Right ventricle myocardium superior (tissue), 1 donor: ENCODE data around the gene MTUS2. TPM values are rescaled to one million over a fixed set of nuclear protein-coding genes. Genes with fewer than 3 reads are reported as not detected.
A peak's percentile ranks its signal among the peaks of the same experiment; 100 is the strongest.

Source experiments
- ATAC-seq: fragments of 200-7000 bp; cut with Tn5 transposase; one replicate; pipeline ENCODE4 v1.9.1; 2020; ENCODE audit warnings: mild to moderate bottlenecking; ENCODE audit not compliant: poor library complexity
- DNase-seq: peaks from one replicate; pipeline ENCODE4 v3.0.0-alpha.2; 2020
- intact Hi-C: fragments of 100-400 bp; cut with DNase I; formaldehyde crosslinking; loops from one replicate; pipeline ENCODE4 v1.11.2; 2022
- total RNA-seq: library from RNA; stranded (reverse); fragmentation: NEBNext Ultra II Directional; extraction: Animal tissue kit (Norgen Biotek cat#: 25700); gene quantifications from one replicate; pipeline ENCODE4 v1.2.1, GENCODE V29; 2021
- donor health status: DM: no; HTN: yes; CAD: no; lungs with severe emphysema.

Gene MTUS2
- total RNA-seq, 1 donor from 2014 or later = 118 TPM

GRCh38 chr13:29239653-29240525 is 419.8 kb downstream of the MTUS2 start:
- DNase-seq (no peak), ATAC-seq (no peak)
- intact Hi-C loops = no loop called here

GRCh38 chr13:29254626-29255370 is 434.7 kb downstream of the MTUS2 start:
- intact Hi-C loops = no loop called here
- ATAC-seq = no peak
- no peak for DNase-seq

- ATAC-seq (no peak), DNase-seq (no peak)
- intact Hi-C loops = no loop called here
These were observed 435.4 kb downstream of the MTUS2 start for GRCh38 chr13:29255567-29255966.

- peak; percentile 88 for ATAC-seq
- no peak for DNase-seq
- intact Hi-C loops = no loop called here
These were observed 440.5 kb downstream of the MTUS2 start for GRCh38 chr13:29260684-29261083.

- ATAC-seq (no peak), DNase-seq (no peak)
- intact Hi-C loops = loop anchor here (2.0 kb wide), 1 partner anchor 447 kb away; no protein-coding TSS in a partner anchor
These were observed 446.1 kb downstream of the MTUS2 start for GRCh38 chr13:29266261-29266660.

- intact Hi-C loops = loop anchor here (2.0 kb wide), 1 partner anchor 448 kb away; no protein-coding TSS in a partner anchor
- DNase-seq (no peak), ATAC-seq (no peak)
These were observed 446.9 kb downstream of the MTUS2 start for GRCh38 chr13:29266756-29267733.

GRCh38 chr13:29270271-29270985 is 450.3 kb downstream of the MTUS2 start:
- DNase-seq (no peak), ATAC-seq (no peak)
- intact Hi-C loops = no loop called here

- intact Hi-C loops = no loop called here
- ATAC-seq (no peak), DNase-seq (no peak)
These were observed 451.5 kb downstream of the MTUS2 start for GRCh38 chr13:29271606-29272005.

- DNase-seq (no peak), ATAC-seq (peak; percentile 46)
- intact Hi-C loops = no loop called here
These were observed 459.5 kb downstream of the MTUS2 start for GRCh38 chr13:29279356-29280254.

GRCh38 chr13:29281932-29282495 is 461.9 kb downstream of the MTUS2 start:
- no peak for ATAC-seq
- intact Hi-C loops = no loop called here
- DNase-seq = no peak

- DNase-seq (no peak), ATAC-seq (no peak)
- intact Hi-C loops = no loop called here
These were observed 464.6 kb downstream of the MTUS2 start for GRCh38 chr13:29284726-29285125.

- ATAC-seq (no peak), DNase-seq (no peak)
- intact Hi-C loops = no loop called here
These were observed 467.1 kb downstream of the MTUS2 start for GRCh38 chr13:29287237-29287636.

GRCh38 chr13:29292045-29292444 is 471.9 kb downstream of the MTUS2 start:
- ATAC-seq = no peak
- intact Hi-C loops = no loop called here
- no peak for DNase-seq

GRCh38 chr13:29294821-29295220 is 474.7 kb downstream of the MTUS2 start:
- ATAC-seq (no peak), DNase-seq (no peak)
- intact Hi-C loops = no loop called here

GRCh38 chr13:29301027-29301426 is 480.9 kb downstream of the MTUS2 start:
- intact Hi-C loops = no loop called here
- ATAC-seq (no peak), DNase-seq (no peak)

GRCh38 chr13:29304148-29304547 is 484.0 kb downstream of the MTUS2 start:
- ATAC-seq = no peak
- intact Hi-C loops = no loop called here
- DNase-seq = no peak

GRCh38 chr13:29310806-29311205 is 490.7 kb downstream of the MTUS2 start:
- intact Hi-C loops = no loop called here
- DNase-seq (no peak), ATAC-seq (no peak)
